Right lobe of liver (tissue), 6 donors: ENCODE measurements around the gene COL4A4. TPM values are rescaled to one million over a fixed set of nuclear protein-coding genes. Genes with fewer than 3 reads are reported as not detected.

Experiments
- ATAC-seq, 4 donors: fragments of 200-7000 bp; cut with Tn5 transposase; one replicate each; pipeline ENCODE4 v1.9.1; 2020; ENCODE audit warnings: mild to moderate bottlenecking in 4 of 4, moderate library complexity in 4 of 4
- DNase-seq, 3 donors: peaks; one replicate each; pipeline ENCODE4 v3.0.0-alpha.2; 2020
- H3K27ac ChIP-seq, 3 donors: fragments of 200-600 bp; one replicate each; pipeline ENCODE4 v1.8.0; 2022
- H3K27me3 ChIP-seq, 2 donors: fragments of 200-600 bp; one replicate each; pipeline ENCODE4 v1.8.0; 2022
- H3K36me3 ChIP-seq, 4 donors: fragments of 200-600 bp; sonication (generic) in 1 of 4; one replicate each; pipeline versions ENCODE4 v1.5.1 to v1.8.0; 2017 to 2022; ENCODE audit warnings: control low read depth in 1 of 4
- H3K4me1 ChIP-seq, 4 donors: fragments of 200-600 bp; sonication (generic) in 1 of 4; one replicate each; pipeline versions ENCODE4 v1.5.1 to v1.8.0; 2017 to 2022; ENCODE audit warnings: control low read depth in 1 of 4
- H3K4me3 ChIP-seq, 3 donors: fragments of 200-600 bp; one replicate each; pipeline ENCODE4 v1.8.0; 2022
- H3K9me3 ChIP-seq, 4 donors: fragments of 200-600 bp; sonication (generic) in 1 of 4; one replicate each; pipeline versions ENCODE4 v1.5.1 to v1.8.0; 2017 to 2022; ENCODE audit warnings: control low read depth in 1 of 4
- CTCF ChIP-seq, 4 donors: fragments of 200-600 bp in 3 of 4; fragments of 450-650 bp in 1 of 4; IDR thresholded peaks; one replicate each; pipeline versions ENCODE4 v1.5.1 to v1.8.0; 2016 to 2022; ENCODE audit warnings: antibody characterized with exemption in 4 of 4, mild to moderate bottlenecking in 2 of 4
- POLR2A ChIP-seq: fragments of 450-650 bp; IDR thresholded peaks from one replicate; pipeline ENCODE4 v1.6.1; 2017; ENCODE audit warnings: antibody characterized with exemption, mild to moderate bottlenecking
- WGBS: methylation state at CpG from one replicate; pipeline ENCODE4 v1.1.6; 2018; ENCODE audit warnings: low coverage, low lambda C conversion rate; ENCODE audit not compliant: insufficient coverage; ENCODE audit errors: missing lambda C conversion rate; 5-methylcytosine and 5-hydroxymethylcytosine counted together
- intact Hi-C, 2 donors: fragments of 100-400 bp; cut with DNase I; formaldehyde crosslinking; loops; one replicate each; pipeline versions ENCODE4 v1.11.2 to v1.14.1; 2022
- total RNA-seq, 6 experiments: library from RNA; depleted of rRNA in 2 of 6; stranded (reverse); fragments of >200 nt in 2 of 6; fragmentation: NEBNext Ultra II Directional in 3 of 6; extraction: Animal tissue kit (Norgen Biotek cat#: 25700) in 3 of 6; gene quantifications; one replicate each; pipeline versions ENCODE4 v1.1.0 to v1.2.4, GENCODE V29; 2016 to 2023
- donor health status: DM: no; HTN: yes; CAD: no.
- donor health status: DM: no; HTN: no; CAD: no.
- donor health status: DM: no; HTN: no; CAD: no.
- donor health status: DM: no; HTN: yes; CAD: no.
- donor health status: DM: no; HTN: yes; CAD: no.

COL4A4 gene
- total RNA-seq, 6 experiments from 2014 or later = 0.86 to 2.4 (median 1.8) TPM

GRCh38 chr2:227160164-227160563 lies 3.8 kb downstream of the COL4A4 start:
- intact Hi-C loops = no loop called here
- ATAC-seq (no peak), DNase-seq (no peak)
- H3K4me3 ChIP-seq = no peak overlapping the region
- no peaks in the 10 kb centered on the region for H3K36me3 ChIP-seq
- no peaks in the 10 kb centered on the region for H3K4me1 ChIP-seq
- no peak overlapping the region for H3K27ac ChIP-seq
- TF ChIP-seq POLR2A = no peak
- no peak for TF ChIP-seq CTCF (IDR thresholded peaks at IDR 0.05)
- H3K9me3 ChIP-seq = no peaks in the 10 kb centered on the region
- no peaks in the 10 kb centered on the region for H3K27me3 ChIP-seq
- whole genome bisulfite sequencing = 47% methylated on average over 2 of the region's 2 CpGs

- intact Hi-C loops = no loop called here
- Histone ChIP-seq H3K36me3 (no peaks in the 10 kb centered on the region), H3K27me3 (no peaks in the 10 kb centered on the region), H3K4me3 (no peak overlapping the region), H3K27ac (no peak overlapping the region), H3K4me1 (no peaks in the 10 kb centered on the region), H3K9me3 (no peaks in the 10 kb centered on the region)
- 69% methylated on average over 5 of the region's 6 CpGs for WGBS
- TF ChIP-seq POLR2A = no peak
- no peak for TF ChIP-seq CTCF (IDR thresholded peaks at IDR 0.05)
- ATAC-seq (no peak), DNase-seq (no peak)
Observed at GRCh38 chr2:227154986-227155774, 8.8 kb downstream of the COL4A4 start.

- Histone ChIP-seq H3K27ac (no peak overlapping the region), H3K36me3 (no peaks in the 10 kb centered on the region), H3K27me3 (no peaks in the 10 kb centered on the region), H3K9me3 (no peaks in the 10 kb centered on the region), H3K4me3 (no peak overlapping the region), H3K4me1 (no peaks in the 10 kb centered on the region)
- TF ChIP-seq POLR2A (no peak), CTCF (IDR thresholded peaks at IDR 0.05) (no peak)
- intact Hi-C loops = no loop called here
- WGBS = 36% methylated on average over 4 of the region's 4 CpGs
- DNase-seq = no peak
- ATAC-seq = no peak
Observed at GRCh38 chr2:227153758-227154486, 10.1 kb downstream of the COL4A4 start.

GRCh38 chr2:227153307-227153706 lies 10.7 kb downstream of the COL4A4 start:
- ATAC-seq = no peak
- intact Hi-C loops = no loop called here
- WGBS = 68% methylated on average over 4 of the region's 4 CpGs
- H3K9me3 ChIP-seq = no peaks in the 10 kb centered on the region
- TF ChIP-seq POLR2A (no peak), CTCF (IDR thresholded peaks at IDR 0.05) (no peak)
- no peaks in the 10 kb centered on the region for H3K27me3 ChIP-seq
- DNase-seq = no peak
- H3K27ac ChIP-seq = no peak overlapping the region
- H3K36me3 ChIP-seq = no peaks in the 10 kb centered on the region
- no peak overlapping the region for H3K4me3 ChIP-seq
- H3K4me1 ChIP-seq = no peaks in the 10 kb centered on the region
